CD4-positive, alpha-beta T cell (primary cell): ENCODE measurements around the gene AGXT. TPM values are rescaled to one million over a fixed set of nuclear protein-coding genes. Genes with fewer than 3 reads are reported as not detected.

Experiments used
- ATAC-seq: fragments of 200-7000 bp; cut with Tn5 transposase; one replicate; pipeline ENCODE4 v1.10.0; 2022; ENCODE audit warnings: mild to moderate bottlenecking; ENCODE audit not compliant: poor library complexity
- CTCF ChIA-PET: fragments of 350-600 bp; sonication (Branson Sonifier 250); formaldehyde crosslinking; loops from one replicate; lab custom pipeline; 2021; ENCODE audit warnings: antibody characterized with exemption, inconsistent platforms; lab: Charles Lee
- POLR2A ChIA-PET: fragments of 350-600 bp; sonication (Branson Sonifier 250); formaldehyde crosslinking; loops from one replicate; lab custom pipeline; 2021; ENCODE audit warnings: antibody characterized with exemption, inconsistent platforms; lab: Charles Lee
- DNase-seq, 14 experiments: peaks; one replicate each; pipeline ENCODE4 v3.0.0-alpha.2; 2013 to 2020; ENCODE audit warnings: mixed read lengths in 2 of 14
- H3K27ac ChIP-seq, 2 donors: one replicate each; pipeline versions ENCODE4 v1.5.1 to v1.7.0; 2013; ENCODE audit warnings: low read length in 2 of 2, low read depth in 1 of 2, mild to moderate bottlenecking in 1 of 2
- H3K27me3 ChIP-seq, 2 experiments: 1 replicate in 1 of 2; 2 replicates in 1 of 2; pipeline versions ENCODE4 v1.6.1 to v1.7.0; 2013; ENCODE audit warnings: low read length in 2 of 2, control low read depth in 1 of 2, mild to moderate bottlenecking in 1 of 2, moderate library complexity in 1 of 2; ENCODE audit not compliant: insufficient read depth in 2 of 2, control insufficient read depth in 1 of 2
- H3K36me3 ChIP-seq: one replicate; pipeline ENCODE4 v1.6.1; 2013; ENCODE audit warnings: low read length, control low read depth; ENCODE audit not compliant: insufficient read depth
- H3K4me1 ChIP-seq: one replicate; pipeline ENCODE4 v1.6.1; 2013; ENCODE audit warnings: low read length, control low read depth; ENCODE audit not compliant: insufficient read depth
- H3K4me3 ChIP-seq: one replicate; pipeline ENCODE4 v1.5.1; 2013; ENCODE audit warnings: mild to moderate bottlenecking, low read length, moderate library complexity
- H3K9me3 ChIP-seq, 2 experiments: 1 replicate in 1 of 2; 2 replicates in 1 of 2; pipeline versions ENCODE4 v1.6.1 to v1.7.0; 2013; ENCODE audit warnings: low read length in 2 of 2, mild to moderate bottlenecking in 2 of 2, control low read depth in 1 of 2, moderate library complexity in 1 of 2; ENCODE audit not compliant: control insufficient read depth in 1 of 2, insufficient read depth in 1 of 2
- H3K27ac Mint-ChIP-seq: one replicate; pipeline ENCODE4 v1.8.0; 2020; ENCODE audit warnings: mixed read lengths
- H3K27me3 Mint-ChIP-seq: one replicate; pipeline ENCODE4 v1.8.0; 2021; ENCODE audit warnings: mixed read lengths
- H3K36me3 Mint-ChIP-seq: one replicate; pipeline ENCODE4 v1.8.0; 2021; ENCODE audit warnings: low read depth, mixed read lengths
- H3K4me1 Mint-ChIP-seq: one replicate; pipeline ENCODE4 v1.8.0; 2021; ENCODE audit warnings: low read depth, mixed read lengths
- H3K4me3 Mint-ChIP-seq: one replicate; pipeline ENCODE4 v1.8.0; 2020; ENCODE audit warnings: mild to moderate bottlenecking, mixed read lengths
- H3K9me3 Mint-ChIP-seq: one replicate; pipeline ENCODE4 v1.8.0; 2020; ENCODE audit warnings: mixed read lengths
- CTCF ChIP-seq: fragments of 200-600 bp; IDR thresholded peaks from one replicate; pipeline ENCODE4 v1.8.0; 2022; ENCODE audit warnings: antibody characterized with exemption, mild to moderate bottlenecking
- intact Hi-C, 2 experiments: fragments of 100-400 bp; cut with DNase I in 1 of 2; cut with micrococcal nuclease in 1 of 2; formaldehyde crosslinking; loops; one replicate each; pipeline versions ENCODE4 v1.15.1 to v1.9.0; 2023 to 2025; cut with DNase I, micrococcal nuclease
- total RNA-seq, 174 experiments: library from RNA in 2 of 174; stranded (reverse) in 2 of 174; gene quantifications; one replicate each; pipeline ENCODE4 v1.2.3 and lab custom pipeline; 2021 to 2026

AGXT gene
- total RNA-seq, 2 experiments from 2014 or later = not detected

DNA sequence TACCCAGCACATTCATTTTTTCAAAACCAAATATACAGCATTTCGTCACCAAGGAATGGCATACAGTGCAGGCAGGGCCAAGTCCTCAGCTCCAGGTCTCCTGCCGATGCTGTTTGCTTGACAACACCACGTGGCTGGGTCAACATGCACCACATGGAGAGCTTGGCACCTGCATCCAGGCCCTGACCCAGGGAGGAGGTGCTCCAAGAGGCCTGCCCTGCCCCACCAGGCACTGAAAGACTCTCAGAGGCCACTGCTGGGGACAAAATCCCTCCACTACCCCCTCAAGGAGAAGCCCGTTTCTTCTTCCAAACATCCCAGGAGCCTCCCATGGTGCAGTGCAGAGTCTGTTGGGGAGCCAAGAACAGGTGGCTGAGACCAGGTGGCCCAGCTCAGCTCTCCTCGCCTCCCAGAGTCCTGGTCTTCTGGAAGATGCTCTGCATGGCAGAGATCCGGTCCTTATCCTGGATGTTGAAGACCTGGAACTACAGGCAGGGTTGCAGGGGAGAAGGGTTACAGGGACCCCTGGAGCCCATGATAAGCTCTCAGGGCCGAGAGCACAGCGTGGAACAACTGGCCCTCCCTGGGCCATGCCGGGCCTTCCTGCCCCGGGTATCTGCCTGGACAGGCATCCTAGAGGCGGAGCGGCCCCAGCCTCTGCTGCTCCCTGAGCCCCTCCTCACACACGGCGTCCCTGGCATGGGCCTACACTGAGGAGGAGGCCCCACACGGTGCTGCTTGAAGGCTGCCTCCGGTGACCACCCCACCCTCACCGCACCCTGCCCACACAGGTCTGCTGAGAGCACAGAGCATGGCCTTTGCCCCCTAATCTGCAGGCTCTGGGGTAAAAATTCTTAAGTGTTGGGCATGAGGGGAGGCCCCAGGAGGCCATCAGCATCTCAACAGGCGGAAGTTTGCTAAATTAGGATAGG lies 18.3 kb downstream of the AGXT start:
- Histone ChIP-seq H3K27ac (no peak overlapping the region), H3K36me3 (no peaks in the 10 kb centered on the region), H3K27me3 (no peaks in the 10 kb centered on the region), H3K9me3 (no peaks in the 10 kb centered on the region), H3K4me1 (no peaks in the 10 kb centered on the region), H3K4me3 (no peak overlapping the region)
- DNase-seq = no peak
- no peak for ATAC-seq
- Mint-ChIP-seq H3K27me3 (peaks cover 5% of the 10 kb centered on the region), H3K4me3 (no peak overlapping the region), H3K27ac (no peak overlapping the region), H3K9me3 (no peaks in the 10 kb centered on the region), H3K4me1 (no peaks in the 10 kb centered on the region), H3K36me3 (no peaks in the 10 kb centered on the region)
- no peak for TF ChIP-seq CTCF
- intact Hi-C loops = loop anchor here in 1 of 2 experiments (10.0 kb wide), 1 partner anchor 92 kb away; no protein-coding TSS in a partner anchor
- ChIA-PET POLR2A (no interaction called here), CTCF (no interaction called here)

DNA sequence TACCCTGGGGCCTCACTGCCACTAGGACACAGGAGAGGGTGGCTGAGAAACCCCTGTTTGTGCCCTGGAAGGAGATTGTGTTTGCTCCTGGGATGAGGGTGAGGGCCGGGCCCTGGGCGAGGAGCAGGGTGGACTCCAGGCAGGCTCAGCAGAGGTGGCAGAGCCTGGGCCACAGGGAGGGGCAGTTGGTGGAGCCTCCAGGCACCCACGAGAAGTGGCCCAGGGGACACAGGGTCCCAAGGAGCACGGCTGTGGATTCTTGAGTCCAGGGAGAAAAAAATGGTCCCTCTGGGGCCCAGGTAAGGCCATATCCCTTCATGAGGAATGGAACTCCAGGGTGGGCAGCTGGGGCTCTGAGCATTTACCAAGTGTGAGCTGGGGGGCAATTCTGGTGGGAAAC lies 19.0 kb downstream of the AGXT start:
- Mint-ChIP-seq H3K9me3 (no peaks in the 10 kb centered on the region), H3K36me3 (no peaks in the 10 kb centered on the region), H3K27me3 (peaks cover 5% of the 10 kb centered on the region), H3K4me3 (no peak overlapping the region), H3K4me1 (no peaks in the 10 kb centered on the region), H3K27ac (no peak overlapping the region)
- Histone ChIP-seq H3K36me3 (no peaks in the 10 kb centered on the region), H3K9me3 (no peaks in the 10 kb centered on the region), H3K4me1 (no peaks in the 10 kb centered on the region), H3K27ac (no peak overlapping the region), H3K27me3 (no peaks in the 10 kb centered on the region), H3K4me3 (no peak overlapping the region)
- POLR2A ChIA-PET = no interaction called here
- intact Hi-C loops = loop anchor here in 1 of 2 experiments (10.0 kb wide), 1 partner anchor 93 kb away; no protein-coding TSS in a partner anchor
- CTCF ChIA-PET = no interaction called here
- ATAC-seq = no peak
- DNase-seq = no peak
- no peak for TF ChIP-seq CTCF

DNA sequence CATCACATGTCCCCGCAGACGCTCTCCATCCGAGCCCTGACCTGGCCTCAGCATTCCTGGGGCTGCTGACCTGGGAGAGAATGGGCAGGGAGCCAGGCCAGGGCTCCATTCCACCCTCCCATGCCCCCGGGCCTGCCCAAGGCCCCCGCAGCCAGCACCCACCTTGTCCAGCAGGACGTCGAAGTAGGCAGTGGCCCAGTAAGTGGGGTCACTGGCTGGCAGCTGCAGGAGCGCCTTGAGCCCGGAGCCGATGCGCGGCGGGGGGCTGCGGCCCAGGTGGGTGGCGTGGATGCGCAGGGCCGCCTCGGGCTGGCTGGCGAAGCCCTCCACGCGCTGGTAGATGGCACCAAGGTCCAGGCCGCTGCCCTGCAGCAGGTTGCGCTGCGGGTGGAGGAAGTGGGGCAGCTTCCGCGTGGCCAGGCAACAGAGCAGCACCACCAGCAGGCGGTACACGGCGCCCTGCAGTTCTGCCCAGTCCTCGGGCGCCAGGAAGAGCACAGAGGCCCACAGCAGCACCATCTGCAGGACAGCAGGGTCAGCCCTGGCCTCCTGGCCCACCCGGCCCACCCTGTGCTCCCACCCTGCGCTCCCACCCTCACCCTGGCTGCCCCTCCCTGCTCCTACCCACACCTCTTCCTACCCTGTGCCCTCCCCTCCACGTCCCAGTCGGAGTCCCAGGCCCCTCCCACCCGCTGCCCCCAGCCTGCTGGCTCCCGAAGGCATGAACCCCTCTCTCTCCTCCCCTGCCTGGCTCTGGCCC lies 19.7 kb downstream of the AGXT start:
- no peaks in the 10 kb centered on the region for H3K36me3 Mint-ChIP-seq
- ATAC-seq = no peak
- no peaks in the 10 kb centered on the region for H3K4me1 Mint-ChIP-seq

More for the DNA sequence above, 19.7 kb downstream of the AGXT start:
- no peak for DNase-seq
- intact Hi-C loops = loop anchor here in 1 of 2 experiments (10.0 kb wide), 1 partner anchor 94 kb away; no protein-coding TSS in a partner anchor
- Histone ChIP-seq H3K27ac (no peak overlapping the region), H3K27me3 (no peaks in the 10 kb centered on the region), H3K9me3 (no peaks in the 10 kb centered on the region), H3K4me3 (no peak overlapping the region), H3K36me3 (no peaks in the 10 kb centered on the region), H3K4me1 (no peaks in the 10 kb centered on the region)
- Mint-ChIP-seq H3K27me3 (peaks cover 5% of the 10 kb centered on the region), H3K4me3 (no peak overlapping the region), H3K27ac (no peak overlapping the region), H3K9me3 (no peaks in the 10 kb centered on the region)
- TF ChIP-seq CTCF = no peak
- CTCF ChIA-PET = no interaction called here
- POLR2A ChIA-PET = no interaction called here
